Activated naive CD4-positive, alpha-beta T cell (primary cell): ENCODE measurements around the gene ZNF414.

Source experiments
- DNase-seq, 4 experiments: peaks; one replicate each; lab custom pipeline; 2025; lab: John Stamatoyannopoulos, UW

ZNF414 gene

DNA sequence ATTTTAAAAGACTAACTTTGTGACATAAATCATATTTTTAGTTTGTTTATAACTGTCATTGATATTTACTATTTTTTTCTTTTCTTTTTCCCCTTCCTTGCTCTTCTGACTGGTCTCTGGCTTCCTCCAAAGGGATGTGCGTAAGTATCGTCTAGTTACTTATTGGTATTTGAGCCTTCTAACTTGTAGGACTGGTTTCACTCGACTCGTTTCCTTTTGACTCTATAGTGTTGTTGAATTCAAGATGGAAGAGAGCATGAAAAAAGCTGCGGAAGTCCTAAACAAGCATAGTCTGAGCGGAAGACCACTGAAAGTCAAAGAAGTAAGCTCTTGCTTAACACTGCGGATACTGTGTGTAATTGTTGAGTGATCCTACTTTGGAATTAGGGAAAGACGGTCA lies 50.6 kb downstream of the ZNF414 start:
- DNase-seq = no peak

DNA sequence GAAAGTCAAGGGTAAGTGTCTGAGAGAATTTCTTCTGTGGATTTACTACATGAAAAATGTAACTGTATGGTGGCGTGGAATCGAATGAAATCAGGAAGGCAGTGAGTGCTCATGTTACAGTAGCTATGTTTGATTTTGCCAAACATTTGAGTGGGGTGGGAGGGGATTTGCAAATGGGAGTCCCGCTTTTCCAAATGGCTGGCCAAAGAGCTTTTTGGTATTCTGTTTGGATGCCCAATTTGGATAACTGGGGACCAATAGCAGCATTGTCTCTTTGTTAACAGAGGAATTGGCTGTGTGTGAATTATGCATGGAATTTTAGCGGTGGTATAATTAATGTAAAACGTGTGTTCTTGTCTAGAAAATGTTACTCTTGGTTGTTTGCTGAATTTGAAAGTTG lies 51.4 kb downstream of the ZNF414 start:
- no peak for DNase-seq

GRCh38 chr19:8461891-8462290 lies 52.1 kb downstream of the ZNF414 start:
- no peak for DNase-seq

GRCh38 chr19:8461376-8461775 lies 52.6 kb downstream of the ZNF414 start:
- DNase-seq = no peak

DNA sequence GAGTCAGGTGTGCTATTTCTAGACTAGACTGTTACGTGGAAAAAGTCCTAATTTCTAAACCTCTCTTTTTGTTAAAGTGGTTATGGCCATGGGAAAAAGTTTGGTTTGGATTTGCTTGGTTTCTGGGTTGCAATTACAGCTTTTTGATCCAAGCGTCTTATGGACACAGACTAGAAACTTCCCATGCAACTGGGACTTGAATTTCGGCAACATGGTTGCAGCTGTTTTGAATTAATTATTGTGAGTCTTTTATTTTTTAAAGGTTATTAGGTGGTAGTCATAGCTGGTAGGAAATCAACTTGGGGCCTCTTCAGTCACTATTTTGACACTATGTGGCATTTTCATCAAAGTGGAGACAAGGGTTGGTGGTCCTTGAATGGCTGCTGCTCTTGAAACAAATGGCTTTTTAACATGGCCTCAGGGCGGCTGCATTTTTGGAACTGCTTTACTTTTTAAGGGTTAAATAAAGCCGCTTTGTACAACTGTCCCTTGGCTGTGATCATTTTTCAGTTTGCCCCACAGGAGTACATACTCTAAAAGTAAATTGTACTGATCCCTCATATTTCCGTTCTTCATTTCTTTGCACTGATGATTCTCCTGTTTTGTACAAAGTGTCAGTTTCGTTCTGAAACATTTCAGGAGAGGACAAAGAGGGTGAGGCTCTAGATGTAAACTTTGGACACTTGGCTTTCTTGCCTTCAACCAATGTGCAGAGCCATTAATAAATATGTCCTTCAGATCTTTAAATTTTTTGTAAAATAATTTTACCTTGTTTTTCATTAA lies 53.3 kb downstream of the ZNF414 start:
- DNase-seq = no peak
